Amniotic stem cell (primary cell): ENCODE data around the gene CDC42SE1.
"Not testable (repeated sequence)": the region's sequence is repeated elsewhere in the genome, so short reads cannot be mapped to it uniquely, and the experiment has no call there.

Experiments
- DNase-seq: peaks from one replicate; lab custom pipeline; 2025; lab: John Stamatoyannopoulos, UW

The CDC42SE1 gene, protein sequence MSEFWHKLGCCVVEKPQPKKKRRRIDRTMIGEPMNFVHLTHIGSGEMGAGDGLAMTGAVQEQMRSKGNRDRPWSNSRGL

DNA sequence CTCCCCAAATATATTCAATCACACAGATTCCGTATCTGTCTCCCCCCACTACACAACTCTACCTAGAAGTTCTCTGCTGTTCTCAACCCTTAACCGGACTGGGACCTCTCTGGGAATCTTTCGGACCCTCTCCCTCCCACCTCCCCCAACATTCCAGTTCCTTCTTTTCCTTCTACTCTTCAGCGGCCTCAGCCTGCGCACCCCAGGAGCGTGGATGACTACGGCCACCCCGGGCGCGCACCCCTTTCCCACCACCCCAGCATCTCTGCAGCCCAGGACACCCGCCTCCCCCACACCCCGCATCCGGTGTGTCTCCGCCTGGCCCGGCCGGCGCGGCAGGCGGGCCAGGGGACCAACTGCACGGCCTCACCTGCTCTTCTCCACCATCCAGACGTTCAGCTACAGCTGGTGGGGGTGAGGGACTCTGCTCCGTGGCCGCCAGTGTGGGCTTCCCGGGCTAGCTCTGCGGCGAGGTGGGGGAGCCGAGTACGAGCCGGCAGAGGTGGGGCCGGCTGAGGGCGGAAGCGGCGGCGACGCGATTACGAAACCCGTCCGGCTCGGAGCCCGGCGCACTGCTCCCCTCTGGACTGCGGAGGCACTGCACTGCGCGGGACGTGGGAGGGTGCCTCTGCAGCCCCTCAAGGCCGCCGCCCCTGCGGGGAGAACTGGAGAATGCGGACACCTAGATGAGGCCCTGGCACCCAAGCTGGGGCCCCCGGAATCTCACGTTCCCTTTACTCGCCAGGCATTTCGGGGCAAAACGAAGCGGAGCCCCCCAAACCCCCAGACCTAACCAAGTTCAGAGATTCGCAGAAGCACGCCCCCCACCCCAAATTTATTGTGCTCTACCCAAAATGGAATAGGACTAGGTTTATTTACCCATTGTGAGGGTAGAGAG, at the start of gene CDC42SE1:
TSS of gene CDC42SE1 (minus strand) at position 514 of the 898 bp plus-strand sequence. CDS start 3,892 bp downstream, outside the sequence.
- DNase-seq: peak; percentile 73

- DNase-seq: no peak
These were observed 48.9 kb upstream of the CDC42SE1 start for GRCh38 chr1:151108331-151108730.

- DNase-seq: no peak
These were observed 47.5 kb upstream of the CDC42SE1 start for GRCh38 chr1:151106894-151107293.

- DNase-seq: no peak
These were observed 45.2 kb upstream of the CDC42SE1 start for GRCh38 chr1:151104630-151105029.

- no peak for DNase-seq
These were observed 38.7 kb upstream of the CDC42SE1 start for GRCh38 chr1:151098126-151098525.

- DNase-seq: not testable (repeated sequence)
These were observed 38.0 kb upstream of the CDC42SE1 start for GRCh38 chr1:151097426-151097825.

DNA sequence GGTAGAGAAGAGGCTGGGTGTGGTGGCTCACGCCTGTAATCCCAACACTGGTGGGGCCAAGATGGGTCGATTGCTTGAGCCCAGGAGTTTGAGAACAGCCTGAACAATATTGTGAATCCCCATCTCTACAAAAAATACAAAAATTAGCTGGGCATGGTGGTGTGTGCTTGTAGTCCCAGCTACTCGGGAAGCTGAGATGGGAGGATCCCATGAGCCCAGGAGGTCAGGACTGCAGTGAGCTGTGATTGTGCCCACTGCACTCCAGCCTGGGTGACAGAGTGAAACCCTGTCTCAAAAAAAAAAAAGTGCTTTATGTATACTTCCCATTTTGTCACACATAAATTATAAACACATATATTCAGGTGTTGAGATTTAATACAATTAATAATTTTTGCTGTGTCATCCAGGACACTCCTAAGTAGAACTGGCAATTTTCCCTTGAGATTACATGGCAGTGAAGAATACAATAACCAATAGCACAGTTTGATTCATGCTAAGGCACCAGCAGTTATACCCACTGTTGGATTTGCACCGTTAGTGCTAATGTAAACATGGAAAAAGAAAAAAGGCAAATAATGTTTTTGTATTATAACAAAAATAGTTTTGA, 26.6 kb upstream of the CDC42SE1 start:
- DNase-seq: no peak

DNA sequence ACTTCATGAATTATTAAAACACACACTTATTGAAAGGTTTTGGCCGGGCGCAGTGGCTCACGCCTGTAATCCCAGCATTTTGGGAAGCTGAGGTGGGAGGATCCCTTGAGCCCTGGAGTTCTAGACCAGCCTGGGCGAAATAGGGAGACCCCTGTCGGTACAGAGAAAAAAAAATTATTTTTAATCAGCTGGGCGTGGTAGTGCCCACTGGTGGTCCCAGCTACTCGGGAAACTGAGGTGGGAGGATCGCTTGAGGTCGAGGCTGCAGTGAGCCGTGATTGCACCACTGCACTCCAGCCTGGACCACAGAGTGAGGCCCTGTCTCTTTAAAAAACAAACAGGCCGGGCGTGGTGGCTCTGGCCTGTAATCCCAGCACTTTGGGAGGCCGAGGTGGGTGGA, 12.8 kb upstream of the CDC42SE1 start:
- DNase-seq: no peak

DNA sequence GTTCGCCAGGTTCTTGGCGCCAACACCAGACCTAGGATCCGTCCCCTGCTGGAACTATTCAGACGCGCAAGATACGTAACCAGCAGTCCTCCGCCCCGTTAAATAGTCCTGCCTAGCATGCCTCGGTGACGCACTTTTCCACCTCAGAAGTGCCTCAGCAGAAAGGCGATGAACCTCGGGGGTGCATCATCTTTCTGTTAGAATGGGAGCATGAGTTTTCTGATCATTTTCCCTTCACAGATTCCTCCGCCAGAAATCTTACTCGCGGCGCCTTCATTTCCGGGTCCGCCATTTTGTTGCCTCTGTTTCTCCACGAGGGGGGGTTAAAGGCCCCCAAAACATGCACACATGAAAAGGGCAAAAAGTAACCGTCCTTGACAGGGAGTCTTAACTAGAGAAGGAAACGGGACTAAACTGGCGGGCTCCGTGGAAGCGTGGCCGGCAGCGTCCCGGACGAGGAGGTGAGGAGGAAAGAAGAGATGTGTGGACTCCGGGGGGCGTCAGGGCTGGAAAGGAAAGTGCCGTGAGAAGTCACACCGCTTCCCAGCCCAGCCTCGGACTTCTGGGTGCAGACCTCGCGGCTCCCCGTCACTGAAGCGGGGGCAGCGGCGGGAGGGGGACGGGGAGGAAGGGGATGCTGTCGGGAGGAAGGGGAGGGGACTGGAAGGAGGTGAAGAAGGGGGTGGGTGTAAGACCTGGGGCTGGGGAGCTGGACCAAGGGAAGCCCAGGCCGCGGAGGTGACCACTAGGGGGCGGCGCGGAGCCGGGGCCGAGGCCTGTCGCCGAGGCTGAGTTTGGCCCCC, 11.3 kb upstream of the CDC42SE1 start, which contains the start of gene GABPB2:
TSS of gene GABPB2 (plus strand) at position 288 of the 803 bp plus-strand sequence. CDS start 17,429 bp downstream, outside the sequence.
- peak; percentile 86 for DNase-seq

DNA sequence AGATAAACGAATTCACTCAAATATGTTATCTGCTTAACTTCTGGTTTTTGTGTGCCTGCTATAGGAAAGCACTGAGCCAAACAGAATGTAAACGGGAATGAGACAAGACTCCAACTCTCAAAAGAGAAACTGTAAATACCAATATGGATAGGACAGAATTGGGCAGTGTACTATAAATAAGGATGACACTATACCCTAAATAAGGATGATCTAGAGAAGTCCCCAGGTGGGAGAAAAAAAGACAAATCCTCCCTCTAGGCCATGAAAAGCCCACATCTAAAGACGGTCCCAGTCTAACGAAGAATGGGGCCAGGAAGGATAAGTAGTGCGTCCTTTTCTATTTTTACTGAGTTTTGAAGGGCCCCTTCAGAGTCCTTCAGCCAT, 9.7 kb upstream of the CDC42SE1 start:
- no peak for DNase-seq

GRCh38 chr1:151067185-151067584, 7.8 kb upstream of the CDC42SE1 start:
- no peak for DNase-seq

DNA sequence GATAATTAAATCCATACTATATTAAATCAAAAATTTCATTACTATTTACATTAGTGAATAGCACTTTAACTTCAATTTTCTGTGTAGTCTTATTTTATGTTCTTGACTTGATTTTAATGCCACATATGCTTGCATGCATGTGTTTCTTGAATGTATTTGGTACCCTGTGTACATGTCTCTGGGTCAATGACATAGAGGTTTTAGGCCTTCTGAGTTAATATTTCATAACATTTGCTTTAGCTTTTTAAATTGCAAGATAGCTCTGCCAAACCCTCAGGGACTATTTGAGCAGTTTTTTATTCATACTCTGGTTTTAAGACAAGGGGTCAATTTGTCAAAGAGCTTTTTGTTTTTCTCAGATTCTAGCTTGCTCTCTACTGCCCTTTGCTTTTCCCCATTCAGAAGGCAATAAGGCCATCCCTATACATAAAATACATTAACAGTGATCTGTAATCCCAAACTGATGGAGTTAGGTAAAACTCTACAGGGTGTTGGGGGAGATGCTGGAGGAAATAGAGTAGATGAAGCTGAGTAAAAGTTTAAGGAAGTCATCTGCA, 5.7 kb upstream of the CDC42SE1 start:
- DNase-seq: no peak

DNA sequence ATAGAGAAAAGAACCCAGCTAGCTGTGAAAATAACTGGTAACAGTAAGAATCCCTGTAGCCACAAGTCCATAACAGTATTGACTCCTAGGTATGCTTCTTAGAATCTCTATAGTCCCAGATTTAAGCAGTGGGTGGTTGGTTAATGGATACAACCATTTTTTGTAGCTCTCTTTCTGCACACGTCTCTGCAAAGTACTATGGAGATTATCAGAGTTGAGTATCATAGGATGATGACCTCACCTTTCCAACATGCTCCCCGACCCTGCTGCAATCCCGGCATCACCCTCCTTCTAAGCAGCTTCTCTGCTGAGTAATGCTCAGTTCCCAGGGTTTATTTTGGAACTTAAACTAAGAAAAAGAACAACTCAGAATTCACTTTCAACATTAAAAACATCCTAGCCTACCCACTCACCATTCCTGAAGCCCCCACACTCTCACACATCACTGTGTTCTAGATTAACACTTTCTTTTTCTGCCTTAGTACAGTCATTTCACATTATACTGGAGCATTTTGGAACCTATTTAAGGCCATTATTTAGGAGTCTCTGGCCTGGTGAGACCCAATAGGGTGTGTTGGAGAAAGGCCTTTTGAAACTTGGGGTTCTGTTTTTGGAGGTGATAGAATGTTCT, 3.4 kb upstream of the CDC42SE1 start:
- peak; percentile 74 for DNase-seq

DNA sequence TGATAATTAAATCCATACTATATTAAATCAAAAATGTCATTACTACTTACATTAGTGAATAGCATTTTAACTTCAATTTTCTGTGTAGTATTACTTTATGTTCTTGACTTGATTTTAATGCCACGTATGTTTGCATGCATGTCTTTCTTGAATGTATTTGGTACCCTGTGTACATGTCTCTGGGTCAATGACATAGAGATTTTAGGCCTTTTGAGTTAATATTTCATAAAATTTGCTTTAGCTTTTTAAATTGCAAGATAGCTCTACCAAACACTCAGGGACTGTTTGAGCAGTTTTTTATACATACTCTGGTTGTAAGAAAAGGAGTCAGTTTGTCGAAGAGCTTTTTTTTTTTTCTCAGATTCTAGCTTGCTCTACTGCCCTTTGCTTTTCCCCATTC, 2.3 kb upstream of the CDC42SE1 start:
- DNase-seq: no peak

- DNase-seq: no peak
These were observed 1.4 kb upstream of the CDC42SE1 start for GRCh38 chr1:151060657-151061421.

DNA sequence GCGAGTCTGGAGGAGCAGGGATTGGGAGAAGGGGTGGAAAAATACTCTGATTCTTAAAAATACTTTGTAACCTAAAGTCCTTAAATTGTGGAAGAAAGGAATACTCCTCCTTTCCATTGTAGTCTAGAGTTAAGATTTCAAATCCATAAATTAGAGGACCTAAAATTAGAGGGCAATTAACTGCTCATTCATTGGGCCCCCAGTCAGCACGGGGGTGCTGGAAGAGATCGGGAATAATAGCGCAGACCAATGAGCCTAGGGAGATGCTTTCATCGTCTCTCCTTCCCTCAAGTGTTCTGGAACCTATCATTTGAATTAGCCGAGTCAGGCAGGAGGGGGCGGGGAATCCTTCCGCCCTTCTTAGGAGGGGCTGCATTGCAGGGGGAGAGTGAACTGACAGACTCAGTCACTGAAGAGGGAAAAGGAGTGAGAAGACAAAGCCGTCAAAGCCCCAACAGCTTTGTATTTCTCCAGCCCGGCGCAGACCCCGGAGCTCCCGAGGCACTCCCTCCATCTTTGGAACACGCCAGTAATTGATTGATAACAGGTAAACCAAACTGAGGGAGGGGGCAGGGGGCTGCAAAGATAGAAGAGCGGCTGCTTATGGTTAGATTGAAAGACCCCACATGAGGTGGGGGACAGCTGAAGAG, 710 bp upstream of the CDC42SE1 start, which contains the start of gene MLLT11:
TSS of gene MLLT11 (plus strand) at position 391 of the 650 bp plus-strand sequence. CDS start 6,828 bp downstream, outside the sequence.
- peak; percentile 41 for DNase-seq

DNA sequence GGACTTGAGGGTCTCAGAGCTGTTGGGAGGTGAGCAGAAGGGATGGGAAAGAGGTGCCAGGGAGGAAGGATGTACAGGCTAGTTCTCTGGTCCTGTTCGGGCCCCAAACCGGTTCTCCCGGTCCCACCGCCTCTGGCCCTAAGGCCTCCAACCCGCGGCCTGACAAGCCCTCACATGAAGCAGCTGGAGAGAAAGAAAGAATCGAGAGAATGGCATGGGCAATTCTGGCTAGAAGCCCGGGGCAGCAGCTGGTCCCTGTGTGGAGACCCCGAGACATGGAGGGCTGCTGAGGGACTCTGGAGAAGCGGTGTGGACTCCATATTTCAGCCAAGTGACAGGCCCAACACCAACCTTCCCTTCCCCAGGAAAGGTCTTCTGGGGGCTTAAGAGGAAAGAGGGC, 730 bp downstream of the CDC42SE1 start:
- no peak for DNase-seq

DNA sequence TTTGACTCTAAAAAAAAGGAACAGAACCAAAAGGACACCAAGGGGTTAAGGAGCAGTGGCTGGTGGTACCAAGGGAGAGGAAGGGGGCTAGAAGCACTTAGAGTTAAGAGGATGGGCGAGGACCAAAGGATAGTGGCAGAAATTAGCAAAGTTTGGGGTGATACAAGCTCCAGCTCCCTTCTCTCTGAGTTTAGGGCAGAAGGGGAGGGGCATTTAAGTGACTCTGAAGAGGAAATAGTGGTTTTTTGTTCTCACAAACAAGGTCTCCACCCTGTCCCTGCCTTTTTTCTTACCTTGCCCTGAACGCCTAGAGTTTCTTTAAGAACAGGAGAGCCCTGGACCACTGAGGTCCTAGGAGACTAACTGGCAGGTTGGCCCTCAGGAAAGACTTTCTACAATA, 3.3 kb downstream of the CDC42SE1 start:
- no peak for DNase-seq

- DNase-seq: no peak
These were observed 3.8 kb downstream of the CDC42SE1 start for GRCh38 chr1:151055581-151055980.

GRCh38 chr1:151054971-151055547, 4.4 kb downstream of the CDC42SE1 start:
- no peak for DNase-seq
